GM21786 (cell line): Measurements from ENCODE around the gene HMBS.

Experiments
- ATAC-seq: cut with Tn5 transposase; IDR thresholded peaks from one replicate; pipeline ENCODE4 v1.9.1; 2021; ENCODE audit not compliant: unreplicated experiment

The HMBS gene

DNA sequence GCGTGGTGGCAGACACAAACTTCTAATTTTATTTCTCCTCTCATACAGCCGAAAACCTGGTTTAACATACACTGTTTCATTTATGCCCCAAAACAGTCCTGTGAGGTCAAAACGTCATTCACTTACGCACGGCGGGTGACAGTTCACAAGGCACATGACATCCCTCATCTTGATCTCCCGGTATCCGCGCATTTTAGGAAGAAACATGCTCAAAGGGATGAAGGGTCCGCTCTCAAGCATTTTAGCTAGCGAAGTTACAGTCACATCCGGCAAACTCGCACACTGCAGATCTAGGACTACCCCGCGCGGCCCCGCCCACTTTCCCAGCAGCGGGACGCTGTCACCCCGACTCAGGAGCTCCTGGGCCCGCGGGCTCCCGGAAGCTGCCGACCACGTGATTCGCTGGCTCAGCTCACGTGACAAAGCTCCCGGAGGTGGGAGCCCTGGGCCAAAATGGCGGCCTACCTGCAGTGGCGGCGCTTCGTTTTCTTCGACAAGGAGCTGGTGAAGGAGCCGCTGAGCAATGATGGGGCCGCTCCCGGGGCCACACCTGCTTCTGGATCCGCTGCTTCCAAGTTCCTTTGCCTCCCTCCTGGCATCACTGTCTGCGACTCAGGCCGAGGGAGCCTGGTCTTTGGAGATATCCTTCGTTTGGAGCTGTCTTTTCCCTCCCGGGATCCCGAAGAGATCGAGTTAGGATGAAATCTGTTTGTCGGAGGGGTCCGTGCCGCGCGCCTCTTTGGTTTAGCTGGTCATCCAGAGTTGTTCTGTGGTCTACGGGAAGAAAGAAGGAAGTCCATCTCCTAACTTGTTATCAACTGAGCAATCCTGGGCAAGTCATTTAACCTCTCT lies 17.1 kb upstream of the HMBS start, which contains the start of gene VPS11:
Gene VPS11, plus strand, starts transcription at position 448 of the 852 bp plus-strand sequence. Its CDS starts 6 bp downstream, at position 454.
- ATAC-seq, result peak; percentile 88

- ATAC-seq, result no peak
Measured at GRCh38 chr11:119077839-119078238, 6.8 kb upstream of the HMBS start.

DNA sequence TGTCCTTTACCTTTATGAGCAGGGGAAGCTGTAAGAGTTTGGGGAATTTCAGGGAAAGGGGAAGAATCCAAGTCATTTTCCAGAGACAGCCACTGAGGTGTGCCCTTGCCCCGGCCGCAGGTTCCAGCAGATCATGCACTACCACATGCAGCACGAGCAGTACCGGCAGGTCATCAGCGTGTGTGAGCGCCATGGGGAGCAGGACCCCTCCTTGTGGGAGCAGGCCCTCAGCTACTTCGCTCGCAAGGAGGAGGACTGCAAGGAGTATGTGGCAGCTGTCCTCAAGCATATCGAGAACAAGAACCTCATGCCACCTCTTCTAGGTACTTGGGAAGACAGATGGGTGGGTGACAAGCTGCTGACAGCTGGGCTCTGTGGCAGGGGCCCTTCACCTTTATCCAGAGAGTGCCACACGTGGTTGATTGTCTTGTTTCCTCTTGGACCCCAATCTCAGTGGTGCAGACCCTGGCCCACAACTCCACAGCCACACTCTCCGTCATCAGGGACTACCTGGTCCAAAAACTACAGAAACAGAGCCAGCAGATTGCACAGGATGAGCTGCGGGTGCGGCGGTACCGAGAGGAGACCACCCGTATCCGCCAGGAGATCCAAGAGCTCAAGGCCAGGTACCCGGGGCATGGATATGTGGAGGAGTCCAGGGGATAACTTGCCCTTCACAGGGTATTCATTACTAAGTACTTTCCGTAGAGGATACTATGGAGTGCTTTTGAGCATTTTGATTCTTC lies 5.8 kb upstream of the HMBS start:
- no peak for ATAC-seq

DNA sequence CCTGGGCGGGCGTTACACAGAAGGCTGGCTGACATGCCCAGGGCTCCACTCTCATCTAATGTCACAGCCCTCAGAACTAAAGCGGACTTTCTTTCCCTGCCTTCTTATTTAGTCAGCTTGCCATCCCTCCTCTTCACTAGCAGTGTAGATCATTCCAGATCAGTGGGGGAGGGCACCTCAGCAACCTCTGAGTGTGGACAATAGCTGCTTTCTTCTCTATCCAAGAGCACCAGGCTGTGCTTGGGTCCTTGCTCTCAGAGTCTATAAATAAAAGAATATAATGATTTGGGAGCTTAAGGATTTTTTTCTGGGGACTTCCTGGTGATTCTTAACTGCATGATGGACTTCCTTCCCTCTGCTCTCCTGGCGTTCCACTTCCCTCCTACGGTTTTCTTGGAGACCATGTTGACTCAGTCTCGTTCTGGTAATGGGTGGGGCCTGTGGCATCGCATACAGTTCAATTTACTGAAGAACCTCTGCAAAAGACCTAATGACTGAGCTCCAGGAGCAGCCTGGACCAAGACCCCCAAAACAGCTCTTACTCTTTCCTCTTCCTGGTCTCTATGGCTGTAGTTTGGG lies 2.9 kb upstream of the HMBS start:
- no peak for ATAC-seq

GRCh38 chr11:119085437-119085847 lies 761 bp downstream of the HMBS start:
- peak; percentile 15 for ATAC-seq

GRCh38 chr11:119087123-119087522 lies 2.4 kb downstream of the HMBS start:
- no peak for ATAC-seq

- ATAC-seq, result no peak
Measured at GRCh38 chr11:119087747-119088241, 3.1 kb downstream of the HMBS start.

GRCh38 chr11:119088406-119088805 lies 3.7 kb downstream of the HMBS start:
- no peak for ATAC-seq

DNA sequence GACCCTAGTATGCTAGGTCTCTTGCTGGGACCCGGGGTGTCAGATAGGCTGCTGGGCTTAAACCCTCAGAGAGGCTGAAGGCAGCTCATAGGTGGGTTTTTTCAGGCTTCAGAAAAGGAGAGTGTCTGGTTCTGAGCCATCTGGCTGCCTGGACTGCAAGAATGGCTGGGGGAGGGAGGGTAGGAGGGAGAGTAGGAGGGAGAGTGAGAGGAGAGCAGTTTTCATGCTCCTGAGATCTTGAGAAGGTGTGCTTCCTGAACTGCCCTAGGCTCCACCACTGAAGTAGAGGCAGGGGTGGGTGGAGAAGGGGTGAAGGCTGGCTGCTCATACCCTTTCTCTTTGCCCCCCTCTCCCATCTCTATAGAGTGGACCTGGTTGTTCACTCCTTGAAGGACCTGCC lies 4.6 kb downstream of the HMBS start:
- no peak for ATAC-seq

DNA sequence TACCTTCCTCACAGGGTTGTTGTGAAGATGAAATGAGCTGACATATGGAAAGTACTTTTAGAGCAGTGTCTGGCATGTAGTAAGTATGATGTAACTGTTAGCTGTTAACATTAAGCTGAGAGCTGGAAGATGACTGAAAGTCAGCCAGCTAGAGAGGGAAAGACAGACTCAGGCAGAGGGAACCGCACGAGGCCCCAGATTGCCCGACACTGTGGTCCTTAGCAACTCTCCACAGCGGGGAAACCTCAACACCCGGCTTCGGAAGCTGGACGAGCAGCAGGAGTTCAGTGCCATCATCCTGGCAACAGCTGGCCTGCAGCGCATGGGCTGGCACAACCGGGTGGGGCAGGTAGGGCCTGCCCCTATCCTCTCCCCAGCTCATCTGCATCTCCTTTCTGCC lies 6.5 kb downstream of the HMBS start:
- ATAC-seq, result no peak

DNA sequence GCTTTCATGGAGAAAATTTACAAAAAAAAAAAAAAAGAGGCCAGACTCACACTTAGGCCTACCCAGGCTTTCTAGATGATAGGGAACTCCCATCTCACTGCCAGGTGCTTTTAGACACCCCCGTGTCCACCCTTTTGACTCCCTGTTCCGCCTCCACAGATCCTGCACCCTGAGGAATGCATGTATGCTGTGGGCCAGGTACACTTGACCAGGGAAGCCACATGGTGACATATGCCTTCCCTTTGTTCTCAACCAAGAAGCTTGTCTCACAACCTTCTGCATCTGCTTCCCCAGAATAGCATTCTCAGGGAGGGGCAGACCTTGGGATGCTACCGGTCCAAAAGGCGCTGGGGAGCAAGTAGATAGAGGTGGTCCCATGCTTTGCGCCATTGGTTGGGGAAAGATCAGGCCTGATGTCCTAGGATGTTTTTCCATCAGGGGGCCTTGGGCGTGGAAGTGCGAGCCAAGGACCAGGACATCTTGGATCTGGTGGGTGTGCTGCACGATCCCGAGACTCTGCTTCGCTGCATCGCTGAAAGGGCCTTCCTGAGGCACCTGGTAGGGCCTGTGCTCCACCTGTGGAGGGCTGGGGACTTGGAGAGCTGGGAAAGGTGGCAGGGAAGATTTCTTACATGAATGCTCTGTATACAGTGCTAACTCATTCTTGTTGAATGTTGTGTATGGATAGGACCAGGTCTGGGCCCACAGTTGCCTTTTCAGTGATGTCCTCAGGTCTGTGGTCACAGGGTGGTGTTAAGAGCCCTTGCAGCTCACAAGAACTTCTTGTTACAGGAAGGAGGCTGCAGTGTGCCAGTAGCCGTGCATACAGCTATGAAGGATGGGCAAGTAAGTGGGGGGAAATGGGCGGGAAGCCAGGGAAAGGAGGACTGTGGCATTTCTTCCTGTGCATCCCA lies 7.5 kb downstream of the HMBS start:
- ATAC-seq, result no peak

DNA sequence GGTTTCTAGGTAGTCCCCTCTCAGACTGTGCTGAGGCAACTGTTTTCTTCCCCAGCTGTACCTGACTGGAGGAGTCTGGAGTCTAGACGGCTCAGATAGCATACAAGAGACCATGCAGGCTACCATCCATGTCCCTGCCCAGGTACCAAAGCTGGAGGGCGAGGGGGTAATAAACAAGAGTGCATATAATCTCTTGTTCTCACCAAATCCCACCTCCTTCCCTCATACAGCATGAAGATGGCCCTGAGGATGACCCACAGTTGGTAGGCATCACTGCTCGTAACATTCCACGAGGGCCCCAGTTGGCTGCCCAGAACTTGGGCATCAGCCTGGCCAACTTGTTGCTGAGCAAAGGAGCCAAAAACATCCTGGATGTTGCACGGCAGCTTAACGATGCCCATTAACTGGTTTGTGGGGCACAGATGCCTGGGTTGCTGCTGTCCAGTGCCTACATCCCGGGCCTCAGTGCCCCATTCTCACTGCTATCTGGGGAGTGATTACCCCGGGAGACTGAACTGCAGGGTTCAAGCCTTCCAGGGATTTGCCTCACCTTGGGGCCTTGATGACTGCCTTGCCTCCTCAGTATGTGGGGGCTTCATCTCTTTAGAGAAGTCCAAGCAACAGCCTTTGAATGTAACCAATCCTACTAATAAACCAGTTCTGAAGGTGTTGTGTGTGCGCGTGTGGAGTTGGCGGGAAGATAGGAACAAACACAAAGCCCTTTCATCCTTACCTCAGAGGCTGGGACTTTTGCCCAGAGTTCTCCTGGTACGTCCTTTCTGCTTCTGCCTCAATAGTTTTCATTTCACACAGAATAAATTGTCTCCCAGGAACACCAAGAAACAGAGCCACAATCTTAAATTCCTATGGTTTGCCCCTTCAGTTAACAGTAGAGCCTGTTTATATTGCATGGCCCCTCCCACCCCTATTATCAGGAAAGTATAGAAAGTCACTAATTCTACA lies 8.5 kb downstream of the HMBS start:
- ATAC-seq, result no peak

DNA sequence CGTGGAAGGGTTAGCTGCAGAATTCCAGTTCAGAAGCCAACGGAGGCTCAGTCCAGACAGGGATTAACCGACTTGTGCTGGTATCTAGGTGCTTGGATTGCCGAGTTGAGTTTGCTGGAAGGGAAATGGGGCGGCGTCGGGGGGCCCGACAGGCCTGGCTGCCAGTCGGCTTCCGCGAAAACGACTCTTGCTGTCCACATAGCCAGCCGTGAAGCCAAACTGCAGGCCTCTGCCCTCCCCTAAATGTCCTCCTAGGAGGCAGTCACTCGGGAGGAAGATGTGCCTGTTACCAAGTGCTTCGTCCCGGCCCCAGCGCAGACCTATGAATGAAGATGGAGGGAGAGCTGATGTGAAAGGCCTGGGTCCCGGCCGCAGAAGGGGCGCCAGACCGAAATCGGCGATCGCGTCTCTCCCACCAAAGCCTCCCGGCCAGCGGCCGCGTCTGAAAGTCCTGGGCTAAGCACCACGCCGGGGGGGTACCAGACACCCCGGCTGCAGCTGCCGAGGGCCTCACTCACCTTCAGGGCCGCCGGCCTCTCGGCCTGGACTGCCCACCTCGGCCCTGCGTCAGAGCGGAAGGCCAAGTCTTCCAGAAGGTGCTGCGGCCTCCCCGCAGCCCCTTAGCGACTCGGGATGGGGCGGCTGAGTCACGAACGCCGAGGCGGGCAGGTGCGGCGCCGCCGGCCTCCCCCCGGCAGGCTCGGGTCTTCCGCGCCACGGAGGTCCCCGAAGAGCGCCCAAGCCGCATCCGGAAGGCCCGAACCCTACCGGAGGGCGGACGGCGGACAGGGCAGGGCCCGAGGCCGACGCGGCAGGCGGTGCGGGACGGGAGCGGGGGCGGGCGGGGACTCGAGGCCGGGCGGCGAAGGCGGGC lies 9.5 kb downstream of the HMBS start:
- no peak for ATAC-seq

- ATAC-seq, result peak; percentile 33
Measured at GRCh38 chr11:119094816-119095065, 10.1 kb downstream of the HMBS start.

GRCh38 chr11:119095066-119095880 lies 10.6 kb downstream of the HMBS start:
- ATAC-seq, result peak; percentile 79

DNA sequence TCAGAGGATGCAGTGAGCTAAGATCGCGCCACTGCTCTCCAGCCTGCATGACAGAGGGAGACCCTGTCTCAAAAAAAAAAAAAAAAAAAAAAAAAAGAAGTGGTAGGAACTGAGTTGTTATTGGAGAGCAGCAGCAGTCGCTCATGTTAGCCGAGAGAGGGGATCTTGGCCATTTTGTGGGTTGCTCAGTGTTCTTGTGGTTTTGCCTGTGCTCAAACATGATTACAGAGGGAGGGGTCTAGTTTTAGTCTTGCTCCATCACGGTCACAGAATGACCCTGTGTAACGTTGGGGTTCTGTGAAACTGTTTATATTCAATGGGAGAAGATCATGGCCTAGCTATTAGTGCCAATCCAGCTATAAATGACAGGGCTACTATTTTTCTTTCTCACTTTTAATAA lies 15.0 kb downstream of the HMBS start:
- no peak for ATAC-seq

DNA sequence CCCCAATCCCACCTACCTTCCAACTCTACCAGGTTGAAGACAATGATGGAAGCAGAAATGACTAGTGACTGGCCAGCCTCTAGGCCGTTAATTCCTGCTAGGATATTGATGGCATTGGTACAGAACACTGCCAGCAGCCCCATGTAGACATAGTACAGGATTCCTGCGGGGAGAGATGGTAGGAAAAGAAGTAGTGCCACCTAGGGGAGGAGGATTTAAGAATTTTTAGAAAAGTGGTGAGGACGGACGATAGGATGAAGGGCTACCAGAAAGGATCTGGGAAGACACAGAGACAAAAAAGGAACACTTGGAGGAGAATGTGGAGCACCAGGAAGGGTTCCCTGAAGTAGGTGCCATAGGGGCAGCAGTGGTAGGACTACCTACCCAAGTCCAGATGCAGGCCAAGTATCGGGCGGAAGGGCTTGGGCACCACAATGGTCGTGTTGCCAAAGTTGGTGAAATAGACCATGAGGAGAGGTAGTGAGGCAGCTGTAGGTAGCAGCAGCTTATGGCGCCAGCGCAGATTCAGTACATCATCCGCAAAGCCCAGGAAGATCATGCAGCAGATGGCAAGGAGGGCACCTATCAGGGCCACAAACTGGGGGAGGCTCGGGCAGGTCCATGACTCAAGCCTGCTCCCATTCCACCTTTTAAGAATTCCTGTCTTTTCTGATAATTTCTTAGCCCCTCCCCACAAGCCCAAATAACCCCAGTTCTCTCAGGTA lies 15.7 kb downstream of the HMBS start:
- ATAC-seq, result no peak
